IMR-90 (cell line): ENCODE results near the gene FAM83C. TPM values are rescaled to one million over a fixed set of nuclear protein-coding genes. Genes with fewer than 3 reads are reported as not detected.

ENCODE experiments used
- ATAC-seq: fragments of 200-7000 bp; cut with Tn5 transposase; 2 replicates; pipeline ENCODE4 v1.9.1; 2020; ENCODE audit warnings: low read depth, mild to moderate bottlenecking, moderate library complexity
- BruUV-seq: library from RNA; stranded (reverse); fragments of 400-500 nt; replicated peaks from 2 replicates; lab custom pipeline; 2021; lab: Mats Ljungman, UMichigan
- CTCF ChIA-PET: fragments of 300-600 bp; formaldehyde crosslinking; extraction: SDS; loops from one replicate; lab custom pipeline; 2021; ENCODE audit warnings: antibody characterized with exemption; lab: Yijun Ruan, JAX
- POLR2A ChIA-PET: fragments of 300-600 bp; sonication (Branson Sonifier 250); formaldehyde crosslinking; loops from one replicate; lab custom pipeline; 2022; ENCODE audit warnings: antibody characterized with exemption; ENCODE audit not compliant: unreplicated experiment; lab: Charles Lee
- DNase-seq: peaks from one replicate; pipeline ENCODE4 v3.0.0; 2013
- H2AFZ ChIP-seq: replicated peaks from 2 replicates; pipeline ENCODE3; 2013; ENCODE audit warnings: low read length, mild to moderate bottlenecking; ENCODE audit not compliant: poor library complexity
- H2AK5ac ChIP-seq: 2 replicates; pipeline ENCODE4 v1.6.1; 2013; ENCODE audit warnings: low read depth, low read length, inconsistent platforms
- H2AK9ac ChIP-seq: replicated peaks from 2 replicates; pipeline ENCODE3; 2013; ENCODE audit warnings: mild to moderate bottlenecking, low read depth, low read length, moderate library complexity; ENCODE audit not compliant: poor library complexity
- H2BK120ac ChIP-seq: 2 replicates; pipeline ENCODE4 v1.6.1; 2013; ENCODE audit warnings: low read depth, low read length, inconsistent platforms
- H2BK15ac ChIP-seq: 3 replicates; pipeline ENCODE4 v1.6.1; 2013; ENCODE audit warnings: low read depth, low read length, inconsistent platforms
- H2BK20ac ChIP-seq: 2 replicates; pipeline ENCODE4 v1.6.1; 2013; ENCODE audit warnings: low read depth, mild to moderate bottlenecking, inconsistent platforms, low read length, moderate library complexity
- H2BK5ac ChIP-seq: 2 replicates; pipeline ENCODE4 v1.6.1; 2013; ENCODE audit warnings: mild to moderate bottlenecking, low read depth, low read length, inconsistent platforms; ENCODE audit not compliant: poor library complexity, severe bottlenecking
- H3K14ac ChIP-seq: replicated peaks from 2 replicates; pipeline ENCODE4 v1.6.1; 2013; ENCODE audit warnings: low read depth, low read length, inconsistent platforms
- H3K18ac ChIP-seq: 2 replicates; pipeline ENCODE4 v1.6.1; 2013; ENCODE audit warnings: low read depth, low read length, control low read depth
- H3K23ac ChIP-seq: 2 replicates; pipeline ENCODE4 v1.6.1; 2013; ENCODE audit warnings: low read depth, low read length, inconsistent platforms
- H3K27ac ChIP-seq: 2 replicates; pipeline ENCODE4 v1.5.1; 2013; ENCODE audit warnings: mild to moderate bottlenecking, control low read depth, low read length; ENCODE audit not compliant: insufficient read depth
- H3K27me3 ChIP-seq: 2 replicates; pipeline ENCODE4 v1.6.1; 2013; ENCODE audit warnings: low read length; ENCODE audit not compliant: control insufficient read depth, insufficient read depth
- H3K36me3 ChIP-seq: 2 replicates; pipeline ENCODE4 v1.6.1; 2013; ENCODE audit warnings: low read length, mixed read lengths; ENCODE audit not compliant: control insufficient read depth, insufficient read depth
- H3K4ac ChIP-seq: 2 replicates; pipeline ENCODE4 v1.6.1; 2013; ENCODE audit warnings: low read depth, low read length, inconsistent platforms
- H3K4me1 ChIP-seq: 2 replicates; pipeline ENCODE4 v1.6.1; 2013; ENCODE audit warnings: low read length, mixed read lengths; ENCODE audit not compliant: control insufficient read depth, insufficient read depth
- H3K4me2 ChIP-seq: 2 replicates; pipeline ENCODE4 v1.6.1; 2013; ENCODE audit warnings: low read depth, mild to moderate bottlenecking, control low read depth, low read length, moderate library complexity
- H3K4me3 ChIP-seq: 2 replicates; pipeline ENCODE4 v1.5.1; 2013; ENCODE audit warnings: low read depth, mild to moderate bottlenecking, control low read depth, low read length, moderate library complexity; ENCODE audit not compliant: insufficient read depth
- H3K56ac ChIP-seq: 2 replicates; pipeline ENCODE4 v1.6.1; 2013; ENCODE audit warnings: low read length, inconsistent platforms; ENCODE audit not compliant: insufficient read depth; ENCODE audit errors: extremely low read depth
- H3K79me1 ChIP-seq, 2 experiments: 2 replicates each; pipeline ENCODE4 v1.6.1; 2013; ENCODE audit warnings: low read length in 2 of 2, inconsistent platforms in 1 of 2, low read depth in 1 of 2
- H3K9ac ChIP-seq: 2 replicates; pipeline ENCODE4 v1.6.1; 2013; ENCODE audit warnings: low read depth, low read length, control low read depth
- H3K9me1 ChIP-seq: 2 replicates; pipeline ENCODE4 v1.6.1; 2013; ENCODE audit warnings: low read length, inconsistent platforms; ENCODE audit not compliant: insufficient read depth
- H3K9me3 ChIP-seq: 2 replicates; pipeline ENCODE4 v1.6.1; 2013; ENCODE audit warnings: low read length; ENCODE audit not compliant: control insufficient read depth, insufficient read depth
- H4K20me1 ChIP-seq: 2 replicates; pipeline ENCODE4 v1.6.1; 2013; ENCODE audit warnings: low read length, inconsistent platforms; ENCODE audit not compliant: insufficient read depth
- H4K5ac ChIP-seq: 2 replicates; pipeline ENCODE4 v1.6.1; 2013; ENCODE audit warnings: mild to moderate bottlenecking, low read depth, low read length, control low read depth
- H4K8ac ChIP-seq, 2 experiments: 2 replicates each; pipeline ENCODE4 v1.6.1; 2013; ENCODE audit warnings: low read depth in 2 of 2, low read length in 2 of 2, control low read depth in 1 of 2, inconsistent platforms in 1 of 2
- H4K91ac ChIP-seq: 2 replicates; pipeline ENCODE4 v1.6.1; 2013; ENCODE audit warnings: low read depth, low read length, inconsistent platforms; ENCODE audit not compliant: insufficient read depth
- BHLHE40 ChIP-seq: fragments of 150-350 bp; IDR thresholded peaks from 2 replicates; pipeline ENCODE4 v1.6.1; 2016; ENCODE audit warnings: mild to moderate bottlenecking, low read depth, low read length
- POLR2A ChIP-seq: IDR thresholded peaks from 2 replicates; pipeline ENCODE4 v1.6.1; 2012; ENCODE audit warnings: mild to moderate bottlenecking, low read depth, low read length
- WGBS, 2 experiments: methylation state at CpG; one replicate each; pipeline versions ENCODE4 v1.1.5 to v1.1.7; 2013; ENCODE audit warnings: missing lambda C conversion rate in 2 of 2; ENCODE audit not compliant: insufficient read length in 1 of 2; ENCODE audit errors: extremely low coverage in 2 of 2; 5-methylcytosine and 5-hydroxymethylcytosine counted together
- dilution Hi-C: fragments of 300-500 bp; cut with HindIII; formaldehyde crosslinking; loops from one replicate; pipeline ENCODE4 v1.14.3; 2018; ENCODE audit warnings: low sequenced_read_pairs; ENCODE audit not compliant: unreplicated experiment
- in situ Hi-C: fragments of 300-500 bp; cut with MboI; formaldehyde crosslinking; loops from 3 replicates; pipeline ENCODE4 v1.14.3; 2019; ENCODE audit warnings: low sequenced_read_pairs, inconsistent platforms, mixed read lengths
- intact Hi-C: fragments of 100-400 bp; cut with micrococcal nuclease; formaldehyde crosslinking; loops from 2 replicates; pipeline ENCODE4 v1.10.0; 2022
- polyA plus RNA-seq, 3 experiments: library from polyadenylated mRNA; depleted of rRNA; stranded (reverse); fragments of >200 nt; gene quantifications; 2 replicates each; pipeline ENCODE4 v1.2.3, GENCODE V29; 2012; ENCODE audit warnings: low replicate concordance in 1 of 3
- total RNA-seq: library from RNA; depleted of rRNA; stranded (reverse); fragments of >200 nt; gene quantifications from 2 replicates; pipeline ENCODE4 v1.2.3, GENCODE V29; 2012

FAM83C gene
- total and polyA plus RNA-seq, 2 of the 4 experiments (the other 2 are of a cell fraction), result 0.02 TPM; not detected in 1

DNA sequence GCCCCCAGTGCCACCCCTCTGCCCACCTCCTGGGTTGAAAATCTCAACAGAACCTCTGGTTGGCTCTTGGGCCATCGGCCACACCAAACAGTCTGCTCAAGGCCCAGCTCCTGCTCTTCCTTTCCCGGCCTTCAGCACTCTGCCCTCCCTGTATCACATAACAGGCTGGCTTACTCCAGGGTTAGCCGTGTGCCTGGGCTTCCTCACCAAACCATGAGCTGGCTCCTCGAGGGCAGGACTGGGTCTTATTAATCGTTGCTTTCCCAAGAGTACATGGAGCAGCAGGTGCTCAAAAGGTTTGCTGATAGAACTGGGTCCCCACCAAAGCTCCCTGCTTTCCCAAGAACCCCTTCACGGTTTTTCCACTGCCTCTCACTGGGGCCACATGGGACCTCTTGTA is 12.7 kb upstream of the FAM83C start:
- Histone ChIP-seq H3K36me3 (no peaks in the 10 kb centered on the region), H4K20me1 (no peaks in the 10 kb centered on the region), H2AFZ (no peak overlapping the region), H3K18ac (peak overlapping the region; percentile 70), H2BK5ac (peak overlapping the region; percentile 92), H2BK20ac (peak overlapping the region; percentile 94), H4K8ac (peak overlapping the region; percentile 66 to 93), H3K56ac (peak overlapping the region; percentile 96), H3K9me3 (no peaks in the 10 kb centered on the region), H2BK15ac (peak overlapping the region; percentile 98), H2AK9ac (peak overlapping the region; percentile 80), H3K4ac (peak overlapping the region; percentile 99), H3K23ac (peak overlapping the region; percentile 82), H3K9me1 (peaks cover 57% of the 10 kb centered on the region), H3K27me3 (no peaks in the 10 kb centered on the region), H4K91ac (peak overlapping the region; percentile 99), H3K9ac (no peak overlapping the region), H3K4me3 (no peak overlapping the region), H3K79me1 (peaks cover 0 to 52% of the 10 kb centered on the region in 2 experiments; a peak in 2 of 4 replicates), H3K14ac (peak overlapping the region; percentile 81), H2BK120ac (peak overlapping the region; percentile 96), H3K4me2 (no peak overlapping the region), H4K5ac (peak overlapping the region; percentile 66), H2AK5ac (peak overlapping the region; percentile 99), H3K27ac (peak overlapping the region; percentile 85), H3K4me1 (peaks cover 59% of the 10 kb centered on the region)
- CTCF ChIA-PET, result interaction anchor here (1.0 to 2.5 kb wide), 4 partner anchors 10 to 158 kb away, joined by 3 to 13 read pairs (median 6); no protein-coding TSS in a partner anchor
- in situ Hi-C loops (loop anchor here (5.0 kb wide), 1 partner anchor 132 kb away; the partner anchor contains the start of gene GDF5), dilution Hi-C loops (no loop called here), intact Hi-C loops (loop anchor here (1.0 to 5.0 kb wide), 4 partner anchors 67 to 142 kb away; no protein-coding TSS in a partner anchor)
- POLR2A ChIA-PET, result interaction anchor here (0.6 to 1.5 kb wide), 3 partner anchors 27 to 152 kb away, joined by 3 to 4 read pairs (median 3); partner anchors contain the start of gene MMP24OS
- ATAC-seq (no peak), DNase-seq (no peak)
- no peak for TF ChIP-seq BHLHE40
- TF ChIP-seq POLR2A, result peak; percentile 35; the same call in 1 of the 2 replicates
- BruUV-seq, result no TSS peak
- WGBS, 2 experiments, result 93% methylated on average over 5 of the region's 6 CpGs; no CpG with 5 or more reads in 1 of the 2 experiments
